OCI-LY3 (cell line): Measurements from ENCODE around the gene CD209.

ENCODE experiments used
- CTCF ChIP-seq: fragments of 200-600, 300-600 bp; sonication (generic); IDR thresholded peaks from 2 replicates; pipeline ENCODE4 v1.5.1; 2014; ENCODE audit warnings: antibody characterized with exemption, low read length, low read depth
- EZH2phosphoT487 ChIP-seq: fragments of 200-600 bp; shearing (Covaris generic); IDR thresholded peaks from 2 replicates; pipeline ENCODE4 v1.6.1; 2018; ENCODE audit warnings: antibody characterized with exemption, mixed run types, low read depth

GRCh38 chr19:7738023-7738422 lies 9.3 kb downstream of the CD209 start:
- TF ChIP-seq CTCF, result no peak
- TF ChIP-seq EZH2phosphoT487, result no peak
